Iris pigment epithelial cell (primary cell): ENCODE measurements around the gene GAMT.
A peak's percentile ranks its signal among the peaks of the same experiment; 100 is the strongest.

Experiments
- DNase-seq: peaks from one replicate; pipeline ENCODE4 v3.0.0-alpha.2; 2011; ENCODE audit warnings: low read depth

The GAMT gene

DNA sequence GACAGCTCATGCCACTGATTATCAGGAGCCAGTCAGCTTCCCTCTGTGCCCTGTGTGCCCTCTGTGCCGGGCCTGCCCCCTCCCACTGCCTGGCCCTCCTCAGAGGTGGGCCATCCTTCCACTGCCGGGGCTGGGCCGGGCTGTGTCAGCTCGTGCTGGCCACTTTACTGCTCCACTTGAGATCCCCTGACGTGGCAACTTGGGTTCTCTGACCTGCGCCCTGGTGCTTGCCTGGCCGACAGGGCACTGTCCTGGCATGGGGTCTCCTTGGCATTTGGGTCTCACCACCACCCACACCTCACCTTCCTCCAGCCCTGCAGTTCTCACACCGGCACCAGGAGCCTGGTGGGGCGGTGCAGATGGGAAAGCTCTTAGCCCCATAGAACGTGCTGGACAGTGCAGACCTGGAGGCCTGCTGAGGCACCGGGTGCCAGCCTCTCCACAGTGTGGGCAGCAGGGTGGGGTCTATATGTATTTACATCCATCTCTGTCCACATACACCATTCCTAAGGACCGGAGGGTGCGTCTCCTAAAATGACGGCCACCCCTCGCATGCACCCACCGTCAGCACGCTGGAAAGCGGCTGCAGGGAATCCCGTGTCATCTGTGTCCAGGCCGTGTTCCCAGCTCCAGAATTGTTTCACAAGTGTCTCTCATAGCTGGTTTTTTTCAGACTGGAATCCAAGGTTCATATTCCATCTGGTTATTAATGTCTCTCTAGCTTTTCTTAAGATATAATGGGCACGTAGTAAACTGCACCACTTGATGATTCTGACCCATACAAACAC is 17.8 kb upstream of the GAMT start:
- no peak for DNase-seq

DNA sequence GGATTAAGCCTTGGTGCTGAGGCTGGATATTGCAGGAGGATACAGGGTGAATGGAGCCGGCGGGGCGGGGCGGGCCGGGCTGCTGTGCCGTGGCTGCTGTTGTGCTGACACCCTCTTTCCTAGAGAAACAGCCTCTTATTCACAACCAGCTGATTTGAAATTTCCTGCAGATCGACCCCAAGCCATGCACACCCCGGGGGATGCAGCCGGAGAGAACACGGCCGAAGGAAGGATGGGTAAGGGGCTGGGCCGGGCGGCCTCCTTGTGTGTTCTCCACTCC is 17.1 kb upstream of the GAMT start:
- DNase-seq: no peak

DNA sequence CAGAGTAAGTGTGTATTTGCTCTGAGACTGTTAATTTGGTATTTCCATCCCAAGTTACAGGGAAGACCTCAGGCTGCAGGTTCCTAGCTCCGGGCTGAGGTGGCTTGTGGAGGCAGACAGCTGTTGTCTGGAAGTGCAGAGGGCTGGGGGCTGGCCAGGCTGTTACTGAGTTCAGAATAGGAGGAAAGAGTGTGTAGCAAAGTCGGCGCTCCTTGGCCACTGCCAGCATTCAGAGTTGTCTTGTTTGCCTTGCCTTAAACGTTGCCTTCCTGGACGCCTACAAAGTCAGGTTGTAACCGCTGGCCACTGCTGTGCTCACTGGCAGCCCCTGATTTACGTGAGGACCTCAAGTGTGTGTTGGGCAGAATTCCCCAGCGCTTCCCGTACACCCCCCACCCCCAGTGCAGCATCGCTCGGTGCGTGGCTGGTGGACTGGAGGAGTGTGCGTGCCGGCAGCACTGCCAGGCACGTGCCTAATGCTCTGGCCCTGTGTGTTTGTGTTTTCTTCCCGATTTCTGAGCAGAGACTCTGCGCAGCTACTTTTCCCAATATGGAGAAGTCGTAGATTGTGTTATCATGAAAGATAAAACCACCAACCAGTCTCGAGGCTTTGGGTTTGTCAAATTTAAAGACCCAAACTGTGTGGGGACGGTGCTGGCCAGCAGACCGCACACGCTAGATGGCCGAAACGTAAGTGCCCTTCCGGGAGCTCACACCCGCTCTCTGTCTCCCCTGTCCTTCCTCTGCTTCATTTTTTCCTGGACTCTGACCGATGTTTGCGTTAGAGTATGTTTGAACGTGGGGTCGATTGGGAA is 16.5 kb upstream of the GAMT start:
- DNase-seq: no peak

DNA sequence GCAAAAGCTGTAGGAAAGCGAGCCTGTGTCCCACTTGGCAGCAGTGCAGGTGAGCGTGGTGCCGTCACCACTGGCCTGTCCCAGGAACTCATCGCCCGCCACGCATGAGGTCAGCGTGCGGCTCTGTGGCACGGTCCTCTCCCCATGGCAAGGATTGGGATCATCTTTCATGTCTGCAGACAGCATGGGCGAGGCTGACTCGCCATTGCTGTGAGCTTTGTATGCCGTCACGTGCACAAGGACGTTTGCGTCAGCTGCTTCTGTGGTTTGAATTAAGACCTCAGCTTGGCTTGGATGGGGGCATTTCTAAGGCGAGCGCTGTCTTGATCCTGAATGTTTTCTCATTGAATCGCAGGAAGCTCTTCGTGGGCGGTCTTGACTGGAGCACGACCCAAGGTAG is 15.8 kb upstream of the GAMT start:
- DNase-seq: peak; percentile 87

DNA sequence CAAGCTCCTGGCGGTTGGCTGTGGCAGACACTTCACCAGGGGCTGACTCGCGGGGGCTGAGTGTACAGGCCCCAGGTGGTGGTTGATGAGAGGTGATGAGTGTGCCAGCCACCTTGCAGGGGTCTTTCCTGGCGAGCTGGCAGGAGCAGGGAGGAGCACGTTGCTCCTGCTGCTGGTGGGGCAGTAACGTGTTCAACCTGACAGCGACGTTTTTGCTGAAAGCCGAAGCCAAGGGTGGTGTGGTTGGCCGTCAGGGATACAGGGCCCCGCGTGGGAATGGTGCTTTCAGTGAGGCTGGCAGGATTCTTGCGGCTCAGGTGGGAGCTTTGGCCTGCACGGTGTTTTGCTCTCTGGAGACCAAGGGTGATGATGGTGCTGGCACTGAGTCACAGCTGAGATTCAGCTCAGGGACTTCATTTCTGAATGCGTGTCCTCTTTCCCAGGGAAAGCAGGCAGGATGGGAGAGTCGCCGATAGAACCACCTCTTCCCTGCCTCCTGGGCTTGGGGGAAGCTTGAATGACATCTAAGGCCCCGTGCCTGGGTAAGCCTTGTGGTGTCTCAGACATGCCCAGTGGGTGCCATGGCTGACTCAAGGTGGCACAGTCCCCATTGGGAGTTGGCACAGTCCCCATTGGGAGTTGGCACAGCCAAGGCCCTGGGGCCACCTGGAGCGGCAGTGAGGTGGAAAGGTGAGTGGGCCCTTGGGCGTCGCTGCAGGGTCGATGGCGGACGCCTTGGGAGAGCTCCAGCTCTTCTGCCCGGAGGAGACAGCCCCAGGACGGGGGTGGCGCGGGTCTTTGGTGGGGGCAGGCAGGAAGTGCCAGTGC is 14.9 kb upstream of the GAMT start:
- peak; percentile 44 for DNase-seq

DNA sequence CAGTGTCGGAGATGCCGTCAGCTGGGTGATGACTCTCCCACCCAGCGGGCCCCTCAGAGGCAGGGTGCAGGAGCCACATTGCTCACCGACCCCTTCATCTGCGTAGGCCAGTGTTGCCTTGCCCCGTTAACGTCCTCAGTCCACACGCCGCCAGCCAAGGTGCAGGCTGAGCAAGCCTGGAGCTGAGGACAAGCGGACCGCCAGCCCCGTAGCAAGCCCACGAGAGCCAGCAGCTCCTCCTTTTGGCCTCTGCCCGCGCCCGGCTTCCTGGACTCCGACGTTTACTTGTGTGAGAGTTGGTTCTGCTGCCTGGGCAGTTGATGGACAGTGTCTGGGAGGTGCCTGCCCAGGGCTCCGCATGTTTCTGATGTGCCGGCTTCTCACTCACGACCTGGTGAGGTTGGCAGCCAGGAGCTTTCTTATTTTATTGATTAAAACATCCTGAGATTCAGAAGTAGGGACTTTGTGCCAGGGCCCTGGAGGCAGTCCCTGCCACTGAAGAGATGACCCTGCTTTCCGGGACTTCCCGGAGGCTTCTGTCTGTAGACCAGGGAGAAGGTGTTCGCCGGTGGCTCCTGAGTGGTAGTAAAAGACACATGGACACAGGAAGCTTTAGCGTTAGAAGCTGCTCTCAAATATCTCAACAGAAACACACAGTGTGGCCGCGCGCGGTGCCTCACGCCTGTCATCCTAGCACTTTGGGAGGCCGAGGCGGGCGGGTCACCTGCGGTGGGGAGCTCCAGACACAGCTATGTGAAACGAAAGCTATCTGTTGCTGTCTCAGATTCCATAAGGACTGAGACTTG is 11.9 kb upstream of the GAMT start:
- DNase-seq: no peak

DNA sequence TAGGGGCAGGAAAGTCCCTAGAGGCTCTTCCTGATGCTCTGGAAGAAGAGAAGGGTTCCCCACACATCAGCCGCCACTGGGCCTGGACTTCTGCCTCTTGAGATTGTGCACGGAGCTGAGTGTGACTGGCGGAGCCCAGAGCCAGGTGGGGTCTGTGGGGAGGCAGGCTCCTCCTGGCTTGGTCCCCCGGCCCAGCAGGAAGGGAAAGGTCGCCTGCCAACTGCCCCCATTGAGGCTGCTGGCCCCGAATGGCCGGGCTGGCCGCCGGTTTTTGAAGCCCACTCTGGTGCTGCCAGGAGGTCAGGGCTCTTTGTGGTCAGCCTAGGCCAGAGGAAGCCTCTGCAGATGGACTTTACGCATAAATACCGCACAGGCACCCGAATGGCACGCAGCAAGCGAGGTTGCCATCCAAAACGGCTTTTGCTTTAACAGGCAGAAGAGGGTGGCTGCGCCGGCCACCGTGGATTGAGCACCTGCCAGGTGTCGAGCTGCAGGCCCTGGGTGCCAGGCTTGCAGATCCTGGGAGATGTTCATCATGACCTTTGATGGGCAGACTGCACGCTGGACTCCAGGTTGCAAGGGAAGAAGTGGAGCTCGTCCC is 11.1 kb upstream of the GAMT start:
- DNase-seq: no peak

DNA sequence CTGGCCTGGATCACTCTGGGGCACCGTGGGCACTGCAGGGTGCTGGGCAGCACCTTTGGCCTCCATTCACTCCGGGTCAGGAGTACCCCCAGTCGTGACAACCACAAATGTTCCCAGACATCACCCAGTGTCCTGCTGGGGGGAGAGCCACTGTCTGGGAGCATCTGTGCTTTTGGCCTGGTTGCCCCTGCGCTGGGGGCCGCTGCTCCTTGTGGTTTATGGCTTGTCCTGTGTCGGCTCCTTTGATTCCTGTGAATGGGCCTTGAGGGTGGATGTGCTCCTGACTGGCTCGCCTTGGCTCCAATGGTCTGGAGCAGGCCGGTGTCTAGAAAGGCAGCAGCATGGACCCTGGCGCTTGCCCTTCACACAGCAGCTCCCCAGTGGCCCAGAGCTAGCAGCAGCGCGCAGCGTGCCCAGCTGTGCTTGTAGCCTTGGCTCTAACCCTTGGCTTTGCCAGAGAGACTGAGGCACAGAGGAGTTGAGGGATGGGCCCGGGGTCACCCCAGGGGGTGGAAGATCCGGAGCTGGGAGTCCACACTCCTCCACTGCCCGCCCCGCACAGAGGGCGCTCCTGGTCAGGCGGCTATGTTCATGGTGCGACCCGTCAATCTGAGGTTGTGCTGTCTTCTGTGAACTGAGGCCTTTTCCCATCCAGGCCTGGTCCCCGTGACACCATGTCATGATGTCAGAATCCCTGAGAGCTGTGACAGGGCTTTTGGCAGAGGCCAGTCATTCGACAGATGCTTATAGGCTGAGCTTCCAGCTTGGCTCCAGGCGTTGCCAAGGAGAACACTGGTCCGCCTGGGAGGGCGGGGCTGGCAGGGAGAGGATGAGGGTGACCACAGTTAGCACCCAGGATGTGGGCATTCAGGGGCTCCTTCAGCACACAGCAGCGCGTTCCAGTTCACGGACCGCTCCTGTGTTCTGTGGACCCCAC is 10.2 kb upstream of the GAMT start:
- DNase-seq: peak; percentile 42

DNA sequence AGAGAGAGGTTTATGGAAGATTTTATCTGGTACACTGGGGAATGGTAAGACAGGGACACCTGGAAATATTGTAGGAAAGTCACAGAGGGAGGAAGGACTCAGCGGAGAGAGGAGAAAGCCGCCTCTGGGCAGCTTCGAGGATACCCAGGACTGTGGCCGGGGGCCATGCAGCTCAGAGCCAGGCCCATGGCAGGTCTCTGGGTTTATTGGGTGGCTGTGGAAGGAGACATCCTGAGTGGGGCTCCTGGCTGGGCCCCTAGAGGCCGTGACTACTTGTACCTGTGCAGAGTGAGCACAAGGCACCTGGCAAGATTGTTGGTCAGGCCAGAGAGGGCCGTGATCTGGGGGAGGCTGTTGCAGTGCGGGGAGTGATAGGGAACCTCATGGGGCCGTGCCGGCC is 9.4 kb upstream of the GAMT start:
- no peak for DNase-seq

DNA sequence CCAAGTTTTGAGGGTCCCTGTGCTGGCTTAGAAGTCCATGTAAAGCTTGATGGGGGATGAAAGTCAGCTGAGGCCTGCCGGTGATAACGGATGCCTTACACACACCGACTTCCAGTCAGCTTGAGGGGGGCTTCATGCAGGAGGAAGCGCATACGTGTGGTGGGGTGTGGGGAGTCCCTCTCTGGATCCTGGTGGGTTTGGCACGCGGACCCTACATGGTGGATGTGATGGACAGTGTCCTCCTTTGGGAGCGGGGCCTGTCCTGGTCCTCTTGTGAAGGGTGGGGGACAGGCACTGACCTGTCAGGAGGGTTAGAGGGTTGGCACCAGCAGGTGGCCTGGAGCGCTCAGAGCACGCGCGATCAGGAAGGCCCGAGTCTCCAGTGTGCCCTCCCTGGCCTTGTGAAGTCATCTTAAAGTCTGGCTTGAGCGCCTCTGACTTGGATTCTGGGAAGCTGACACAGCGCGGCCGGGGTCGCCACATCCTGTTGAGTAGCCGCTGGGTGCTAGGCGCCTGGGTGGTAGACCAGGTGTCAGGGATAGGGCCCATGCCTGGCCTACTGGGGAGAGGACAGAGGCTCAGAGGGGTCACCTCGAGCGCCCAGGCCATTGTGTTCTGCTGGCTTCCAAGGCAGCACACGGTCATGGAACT is 8.9 kb upstream of the GAMT start:
- peak; percentile 75 for DNase-seq

DNA sequence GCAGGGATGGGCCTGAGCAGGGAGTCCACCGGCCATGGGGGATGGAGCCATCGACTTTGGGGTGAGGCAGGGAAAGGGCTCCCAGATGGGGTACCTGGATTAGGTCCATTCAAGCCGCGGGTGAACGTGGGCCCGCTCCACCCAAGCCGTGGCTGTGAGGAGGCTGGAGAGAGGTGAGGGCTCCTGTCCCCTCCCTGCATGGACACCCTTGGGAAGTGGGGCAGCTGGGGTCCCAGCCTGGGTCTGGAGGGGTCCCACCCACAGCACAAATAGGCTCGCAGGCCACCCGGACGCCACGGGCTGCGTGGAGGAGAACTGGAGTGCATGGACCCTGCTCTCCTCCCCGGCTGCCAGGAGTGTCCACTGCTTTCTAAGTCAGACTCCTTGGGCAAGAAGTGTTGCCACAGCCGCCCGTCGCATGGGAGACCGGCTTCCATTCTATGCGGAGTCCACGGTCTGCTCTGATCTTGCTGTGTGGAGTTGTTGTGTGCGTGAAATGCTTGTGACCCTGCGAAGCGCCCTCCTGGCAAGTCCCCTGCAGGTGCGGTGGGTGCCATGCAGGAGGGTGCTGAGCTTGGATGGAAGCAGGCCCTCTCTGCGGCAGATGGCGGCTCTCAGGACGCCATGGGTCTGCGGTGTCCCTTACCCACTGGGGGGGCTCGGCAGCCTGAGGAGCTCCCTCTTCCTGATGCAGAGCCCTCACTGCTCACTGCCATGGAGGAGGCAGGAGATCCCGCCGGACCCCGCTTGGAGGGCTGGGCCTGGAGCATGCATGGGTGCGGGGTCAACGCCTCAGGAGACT is 8.1 kb upstream of the GAMT start:
- no peak for DNase-seq

DNA sequence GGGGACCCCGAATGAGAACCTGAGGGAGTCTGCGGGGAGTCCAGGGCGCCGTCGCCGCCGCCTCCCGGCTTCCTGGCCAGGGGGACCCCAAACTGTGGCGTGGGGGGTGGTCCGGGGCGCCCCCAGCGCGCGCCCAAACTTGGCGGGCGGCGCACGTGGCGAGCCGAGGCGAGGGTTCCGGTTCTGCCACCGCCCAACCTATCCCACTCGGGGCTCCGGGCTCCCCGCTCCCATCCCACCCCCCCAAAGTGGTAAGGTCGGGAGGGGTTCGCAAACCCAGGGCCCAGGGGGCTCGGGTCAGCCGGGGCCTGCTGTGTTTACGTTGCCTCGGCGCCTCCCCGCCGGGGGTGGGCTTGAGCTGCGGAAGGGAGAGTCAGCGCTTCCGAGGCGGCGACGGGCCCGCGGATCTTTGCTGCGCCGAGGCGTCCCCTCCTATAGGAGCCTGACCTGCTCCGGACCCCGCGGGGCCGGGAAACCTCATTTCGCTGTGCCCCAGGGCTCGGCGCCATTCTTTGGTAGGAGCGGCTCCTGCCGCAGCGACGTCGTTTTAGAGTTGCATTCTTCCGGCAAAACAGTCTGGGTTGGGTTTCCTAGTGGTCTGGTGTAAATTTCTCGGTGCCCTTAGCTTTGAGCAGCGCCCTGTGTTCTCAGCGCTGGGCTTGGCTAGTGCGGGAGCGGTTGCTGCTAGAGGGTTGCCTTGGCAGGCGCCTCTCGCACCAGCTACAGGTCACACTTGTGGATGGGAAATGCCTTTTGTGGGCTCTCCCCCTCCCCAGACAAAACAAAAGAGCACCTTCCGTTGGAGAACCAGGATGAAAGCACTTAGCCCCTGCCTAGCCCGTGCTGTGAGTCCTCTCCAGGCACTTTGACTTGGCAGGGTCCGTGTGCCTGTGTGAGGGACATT is 7.2 kb upstream of the GAMT start:
- DNase-seq: peak; percentile 73

DNA sequence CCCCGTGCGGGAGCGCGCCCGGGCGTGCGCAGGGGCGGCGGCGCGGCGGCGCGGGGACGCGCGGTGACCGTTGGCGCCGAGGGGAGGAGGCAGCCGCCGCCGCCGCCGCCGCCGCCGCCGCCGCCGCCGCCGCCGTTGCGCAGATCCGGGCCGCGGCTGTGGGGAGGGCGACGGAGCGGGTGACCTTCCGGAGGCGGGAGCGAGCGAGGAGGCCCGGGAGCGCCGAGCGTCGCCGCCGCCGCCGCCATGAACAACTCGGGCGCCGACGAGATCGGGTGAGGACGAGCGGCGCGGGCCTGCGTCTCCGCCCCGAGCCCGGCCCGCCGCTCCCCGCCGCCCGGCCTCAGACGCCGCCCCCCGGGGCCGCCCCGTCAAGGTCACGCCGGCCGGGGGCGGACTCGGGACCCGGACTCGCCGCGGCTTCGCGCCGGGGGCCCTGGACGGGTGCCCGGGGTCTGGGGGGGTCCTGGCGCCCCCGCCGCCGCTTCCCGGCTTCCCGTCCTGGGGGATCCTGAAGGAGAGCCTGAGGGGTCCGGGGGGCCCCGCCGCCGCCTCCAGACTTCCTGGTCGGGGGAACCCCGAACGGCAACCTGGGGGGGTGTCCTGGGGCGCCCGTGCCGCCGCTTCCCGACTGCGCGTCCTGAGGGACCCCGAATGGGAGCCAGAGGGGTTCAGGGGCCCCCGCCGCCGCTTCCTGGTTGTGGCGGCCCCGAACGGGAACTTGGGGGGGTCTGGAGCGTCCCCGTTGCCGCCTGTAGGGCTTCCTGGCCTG is 6.4 kb upstream of the GAMT start, which contains the start of gene DAZAP1:
TSS of gene DAZAP1 (plus strand) at position 59 of the 772 bp plus-strand sequence. CDS start at position 247, 188 bp downstream.
- no peak for DNase-seq

DNA sequence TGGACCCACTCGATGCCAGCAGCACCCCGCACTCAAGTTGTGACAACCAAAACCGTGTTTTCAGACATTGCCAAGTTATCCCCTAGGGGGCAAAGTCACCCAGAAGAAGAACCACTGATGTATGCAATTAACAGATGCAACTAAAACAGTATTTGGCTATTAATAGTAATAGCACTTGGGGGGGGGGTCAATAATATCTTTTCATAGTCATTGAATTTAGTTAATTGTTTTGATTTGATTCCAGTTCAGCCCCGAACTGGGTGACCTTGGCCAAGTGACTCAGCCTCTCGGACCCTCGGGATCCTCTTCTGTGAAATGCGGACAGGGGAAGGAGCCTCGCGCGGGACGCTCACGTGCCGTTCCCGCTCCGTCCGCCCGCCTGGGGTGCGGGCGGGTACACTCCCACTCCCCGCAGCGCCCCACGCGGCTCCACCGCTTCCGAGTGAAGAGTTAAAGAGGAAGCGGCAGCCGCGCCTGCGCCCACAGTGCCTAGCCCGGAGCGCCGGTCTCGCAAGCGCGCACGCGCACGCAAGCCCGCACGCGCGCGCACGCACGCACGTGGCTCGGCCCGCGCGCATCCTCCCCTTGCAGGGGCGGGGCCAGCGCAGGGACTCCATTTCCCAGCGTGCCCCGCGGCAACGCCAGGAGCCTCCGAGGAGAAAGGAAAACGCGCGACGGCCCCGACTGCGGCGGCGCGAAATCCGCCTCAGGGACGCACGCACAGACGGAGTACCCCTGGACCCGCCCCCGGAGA is 5.6 kb upstream of the GAMT start:
- peak; percentile 98 for DNase-seq

DNA sequence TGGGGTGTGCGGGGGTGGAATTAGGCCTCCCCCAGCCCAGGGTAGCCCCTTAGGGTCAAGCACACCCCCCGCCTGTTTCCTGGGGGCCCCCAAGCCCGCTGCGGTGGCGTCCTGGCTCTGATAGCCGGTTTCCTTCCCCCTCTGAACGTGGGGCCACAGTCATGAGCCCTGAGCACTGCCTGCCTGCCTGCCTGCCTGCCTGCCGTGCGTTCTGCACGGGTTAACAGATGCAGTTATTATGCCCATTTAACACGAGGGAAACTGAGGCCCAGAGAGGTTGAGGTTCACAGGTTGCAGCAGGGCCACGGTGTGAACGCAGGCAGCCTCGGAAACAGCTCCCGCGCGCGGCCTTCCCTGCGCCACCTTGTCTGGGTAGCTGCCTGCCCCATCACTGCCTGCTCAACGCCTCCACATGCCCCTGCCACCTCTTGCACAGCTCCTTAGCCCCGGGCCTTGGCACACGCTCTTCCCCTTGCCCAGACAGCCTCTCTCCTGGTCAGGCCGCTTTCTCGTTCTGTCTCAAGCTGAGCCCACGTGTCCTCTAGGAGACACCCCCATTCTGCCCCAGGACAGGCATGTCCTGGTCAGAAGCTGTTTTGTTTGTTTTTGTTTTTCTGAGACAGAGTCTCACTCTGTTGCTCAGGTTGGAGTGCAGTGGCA is 1.2 kb upstream of the GAMT start:
- DNase-seq: no peak

DNA sequence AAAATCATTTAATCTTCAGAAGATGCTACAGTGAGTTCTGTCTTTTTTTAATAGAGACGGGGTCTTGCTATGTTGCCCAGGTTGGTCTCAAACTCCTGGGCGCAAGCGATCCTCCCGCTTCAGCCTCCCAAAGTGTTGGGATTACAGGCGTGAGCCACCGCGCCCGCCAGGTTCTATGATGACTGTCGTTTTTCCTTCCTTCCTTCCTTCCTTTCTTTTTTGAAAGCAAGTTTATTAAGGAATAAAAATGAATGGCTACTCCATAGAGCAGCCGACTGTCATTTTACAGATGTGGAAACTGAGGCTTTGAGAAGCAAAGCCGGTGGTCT is 511 bp upstream of the GAMT start:
- DNase-seq: no peak
